ENCODE data around the gene ADAMTS12. TPM values are rescaled to one million over a fixed set of nuclear protein-coding genes. Genes with fewer than 3 reads are reported as not detected.

Gene ADAMTS12
- total RNA-seq, 3 donors from 2014 or later: 0.69 to 2.9 (median 0.72) TPM

GRCh38 chr5:33720176-33720575 is 171.6 kb downstream of the ADAMTS12 start:
- TF ChIP-seq, protein P1, sequence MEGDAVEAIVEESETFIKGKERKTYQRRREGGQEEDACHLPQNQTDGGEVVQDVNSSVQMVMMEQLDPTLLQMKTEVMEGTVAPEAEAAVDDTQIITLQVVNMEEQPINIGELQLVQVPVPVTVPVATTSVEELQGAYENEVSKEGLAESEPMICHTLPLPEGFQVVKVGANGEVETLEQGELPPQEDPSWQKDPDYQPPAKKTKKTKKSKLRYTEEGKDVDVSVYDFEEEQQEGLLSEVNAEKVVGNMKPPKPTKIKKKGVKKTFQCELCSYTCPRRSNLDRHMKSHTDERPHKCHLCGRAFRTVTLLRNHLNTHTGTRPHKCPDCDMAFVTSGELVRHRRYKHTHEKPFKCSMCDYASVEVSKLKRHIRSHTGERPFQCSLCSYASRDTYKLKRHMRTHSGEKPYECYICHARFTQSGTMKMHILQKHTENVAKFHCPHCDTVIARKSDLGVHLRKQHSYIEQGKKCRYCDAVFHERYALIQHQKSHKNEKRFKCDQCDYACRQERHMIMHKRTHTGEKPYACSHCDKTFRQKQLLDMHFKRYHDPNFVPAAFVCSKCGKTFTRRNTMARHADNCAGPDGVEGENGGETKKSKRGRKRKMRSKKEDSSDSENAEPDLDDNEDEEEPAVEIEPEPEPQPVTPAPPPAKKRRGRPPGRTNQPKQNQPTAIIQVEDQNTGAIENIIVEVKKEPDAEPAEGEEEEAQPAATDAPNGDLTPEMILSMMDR (IDR thresholded peaks at IDR 0.05): no peak
- no peak overlapping the region for H3K4me3 ChIP-seq
- no peak for ATAC-seq
- H3K9me3 ChIP-seq: no peaks in the 10 kb centered on the region
- no peaks in the 10 kb centered on the region for H3K4me1 ChIP-seq (ENCODE audit: low read depth)
- intact Hi-C loops (cut with DNase I, micrococcal nuclease): no loop called here
- H3K36me3 ChIP-seq (ENCODE audit: low read depth): no peaks in the 10 kb centered on the region
- DNase-seq: no peak

DNA sequence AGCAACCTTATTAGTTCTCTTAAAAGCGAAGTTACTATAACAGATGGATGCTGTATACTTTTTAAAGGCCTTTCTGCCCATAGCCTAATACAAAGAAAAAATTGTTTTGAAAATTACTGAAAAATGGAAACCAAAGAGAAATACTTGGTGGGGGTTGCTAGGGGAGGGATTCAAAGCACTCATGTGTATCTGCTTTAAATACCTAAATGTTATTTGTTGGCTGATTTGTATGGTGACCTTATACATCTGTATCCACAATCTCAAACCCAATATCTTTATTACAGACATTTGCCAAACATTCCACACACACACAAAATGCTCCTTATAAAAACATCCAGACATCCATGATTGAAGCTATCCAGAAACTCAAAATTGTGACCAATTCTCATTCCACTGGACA is 172.0 kb downstream of the ADAMTS12 start:
- no peaks in the 10 kb centered on the region for H3K36me3 ChIP-seq (ENCODE audit: low read depth)
- no peaks in the 10 kb centered on the region for H3K4me1 ChIP-seq (ENCODE audit: low read depth)
- no peak overlapping the region for H3K4me3 ChIP-seq
- TF ChIP-seq, protein P1 (IDR thresholded peaks at IDR 0.05): no peak
- intact Hi-C loops (cut with DNase I, micrococcal nuclease): no loop called here
- ATAC-seq: no peak
- no peak for DNase-seq
- H3K9me3 ChIP-seq: no peaks in the 10 kb centered on the region

GRCh38 chr5:33715661-33716060 is 176.1 kb downstream of the ADAMTS12 start:
- Histone ChIP-seq H3K4me3 (no peak overlapping the region), H3K9me3 (no peaks in the 10 kb centered on the region), H3K4me1 (ENCODE audit: low read depth) (no peaks in the 10 kb centered on the region), H3K36me3 (ENCODE audit: low read depth) (no peaks in the 10 kb centered on the region)
- no peak for ATAC-seq
- DNase-seq: no peak
- intact Hi-C loops (cut with DNase I, micrococcal nuclease): no loop called here
- TF ChIP-seq, protein P1 (IDR thresholded peaks at IDR 0.05): no peak

- no peaks in the 10 kb centered on the region for H3K36me3 ChIP-seq (ENCODE audit: low read depth)
- intact Hi-C loops (cut with DNase I, micrococcal nuclease): no loop called here
- ATAC-seq (no peak), DNase-seq (no peak)
- H3K4me3 ChIP-seq: no peak overlapping the region
- TF ChIP-seq, protein P1 (IDR thresholded peaks at IDR 0.05): no peak
- H3K9me3 ChIP-seq: no peaks in the 10 kb centered on the region
- no peaks in the 10 kb centered on the region for H3K4me1 ChIP-seq (ENCODE audit: low read depth)
Observed at GRCh38 chr5:33713136-33713765, 178.5 kb downstream of the ADAMTS12 start.

GRCh38 chr5:33712664-33713063 is 179.1 kb downstream of the ADAMTS12 start:
- intact Hi-C loops (cut with DNase I, micrococcal nuclease): no loop called here
- Histone ChIP-seq H3K4me1 (ENCODE audit: low read depth) (no peaks in the 10 kb centered on the region), H3K9me3 (peaks cover 1% of the 10 kb centered on the region), H3K4me3 (no peak overlapping the region), H3K36me3 (ENCODE audit: low read depth) (no peaks in the 10 kb centered on the region)
- ATAC-seq: no peak
- DNase-seq: no peak
- TF ChIP-seq, protein P1 (IDR thresholded peaks at IDR 0.05): no peak
